ENCODE measurements around the gene CENPV.

GRCh38 chr17:16354585-16354984 lies 1.3 kb upstream of the CENPV start:
- TF ChIP-seq CTCF (IDR thresholded peaks at IDR 0.05) (no peak), POLR2A (IDR thresholded peaks at IDR 0.05) (no peak), EP300 (IDR thresholded peaks at IDR 0.05) (no peak), POLR2AphosphoS5 (IDR thresholded peaks at IDR 0.05) (no peak)
